HEK293 (cell line): ENCODE measurements around the gene CSTA.

Experiments used
- CTCF ChIA-PET: fragments of 350-600 bp; formaldehyde crosslinking; extraction: SDS; loops from one replicate; lab custom pipeline; 2021; ENCODE audit warnings: antibody characterized with exemption; lab: Yijun Ruan, JAX
- POLR2A ChIA-PET: fragments of 300-600 bp; formaldehyde crosslinking; extraction: SDS; loops from one replicate; lab custom pipeline; 2020; ENCODE audit warnings: antibody characterized with exemption, inconsistent platforms; lab: Yijun Ruan, JAX
- H3K27ac ChIP-seq: fragments of 200-500 bp; sonication (Bioruptor generic); 2 replicates; pipeline ENCODE4 v1.5.1; 2014; ENCODE audit warnings: low read depth, low read length, control low read depth, inconsistent platforms; ENCODE audit errors: extremely low read depth
- H3K36me3 ChIP-seq, 2 experiments: fragments of 200-500 bp in 1 of 2; sonication (Bioruptor generic) in 1 of 2; 1 replicate in 1 of 2; 2 replicates in 1 of 2; pipeline ENCODE4 v1.5.1; 2014 to 2017; ENCODE audit warnings: inconsistent platforms in 2 of 2, low read length in 2 of 2; ENCODE audit not compliant: control insufficient read depth in 2 of 2, insufficient read depth in 1 of 2
- H3K4me1 ChIP-seq: fragments of 200-500 bp; sonication (Bioruptor generic); 2 replicates; pipeline ENCODE4 v1.5.1; 2014; ENCODE audit warnings: mild to moderate bottlenecking, low read length, inconsistent platforms; ENCODE audit not compliant: control insufficient read depth, insufficient read depth
- H3K4me3 ChIP-seq: 2 replicates; pipeline ENCODE4 v1.5.1; 2011; ENCODE audit warnings: low read depth, mild to moderate bottlenecking, control low read depth, low read length, moderate library complexity
- H3K9me3 ChIP-seq: fragments of 200-500 bp; sonication (Bioruptor generic); 2 replicates; pipeline ENCODE4 v1.5.1; 2014; ENCODE audit warnings: low read depth, low read length, inconsistent platforms; ENCODE audit not compliant: control insufficient read depth, insufficient read depth
- GLIS1 ChIP-seq: fragments of 450-650 bp; formaldehyde crosslinking; IDR thresholded peaks from 2 replicates; pipeline ENCODE4 v1.5.1; 2016; ENCODE audit warnings: missing biosample characterization, missing genetic modification characterization
- KLF1 ChIP-seq: fragments of 450-650 bp; formaldehyde crosslinking; IDR thresholded peaks from 2 replicates; pipeline ENCODE4 v1.5.1; 2016; ENCODE audit warnings: missing biosample characterization, missing genetic modification characterization
- RBAK ChIP-seq: fragments of 450-650 bp; formaldehyde crosslinking; IDR thresholded peaks from 2 replicates; pipeline ENCODE4 v1.5.1; 2016; ENCODE audit warnings: missing biosample characterization, missing genetic modification characterization
- TRIM28 ChIP-seq: IDR thresholded peaks from 2 replicates; pipeline ENCODE4 v1.6.1; 2011; ENCODE audit warnings: low read length, control low read depth, borderline replicate concordance
- ZBTB17 ChIP-seq: fragments of 450-650 bp; formaldehyde crosslinking; IDR thresholded peaks from 2 replicates; pipeline ENCODE4 v1.5.1; 2016; ENCODE audit warnings: missing biosample characterization, missing genetic modification characterization
- ZNF335 ChIP-seq: fragments of 450-650 bp; formaldehyde crosslinking; conservative IDR thresholded peaks from 2 replicates; pipeline ENCODE4 v1.5.1; 2016; ENCODE audit warnings: missing biosample characterization, missing genetic modification characterization
- ZNF391 ChIP-seq: fragments of 450-650 bp; formaldehyde crosslinking; IDR thresholded peaks from 2 replicates; pipeline ENCODE4 v1.5.1; 2016; ENCODE audit warnings: low read depth, missing biosample characterization, missing genetic modification characterization, borderline replicate concordance
- ZNF48 ChIP-seq: fragments of 450-650 bp; formaldehyde crosslinking; IDR thresholded peaks from 2 replicates; pipeline ENCODE4 v1.5.1; 2016; ENCODE audit warnings: missing biosample characterization, missing genetic modification characterization
- ZNF571 ChIP-seq: fragments of 450-650 bp; formaldehyde crosslinking; IDR thresholded peaks from 2 replicates; pipeline ENCODE4 v1.5.0; 2017; ENCODE audit warnings: missing biosample characterization, missing genetic modification characterization
- ZNF596 ChIP-seq: fragments of 450-650 bp; IDR thresholded peaks from 2 replicates; pipeline ENCODE4 v1.5.0; 2018; ENCODE audit warnings: missing biosample characterization, mild to moderate bottlenecking, missing genetic modification characterization, moderate library complexity
- ZNF621 ChIP-seq: fragments of 450-650 bp; formaldehyde crosslinking; IDR thresholded peaks from 2 replicates; pipeline ENCODE4 v1.5.1; 2017; ENCODE audit warnings: missing biosample characterization, missing genetic modification characterization
- ZNF791 ChIP-seq: fragments of 450-650 bp; formaldehyde crosslinking; IDR thresholded peaks from 2 replicates; pipeline ENCODE4 v1.5.1; 2016; ENCODE audit warnings: missing biosample characterization, missing genetic modification characterization
- ZNF843 ChIP-seq: fragments of 450-650 bp; formaldehyde crosslinking; IDR thresholded peaks from 2 replicates; pipeline ENCODE4 v1.5.1; 2016; ENCODE audit warnings: missing biosample characterization, missing genetic modification characterization
- ZSCAN23 ChIP-seq: fragments of 450-650 bp; formaldehyde crosslinking; IDR thresholded peaks from 2 replicates; pipeline ENCODE4 v1.5.1; 2016; ENCODE audit warnings: missing biosample characterization, missing genetic modification characterization
- ZSCAN30 ChIP-seq: fragments of 450-650 bp; IDR thresholded peaks from 2 replicates; pipeline ENCODE4 v1.5.1; 2018; ENCODE audit warnings: missing biosample characterization, mild to moderate bottlenecking, missing genetic modification characterization, moderate library complexity
- TF ChIP-seq, protein P1 (sequence below): fragments of 450-650 bp; formaldehyde crosslinking; IDR thresholded peaks from 2 replicates; pipeline ENCODE4 v1.5.1; 2017; ENCODE audit warnings: missing biosample characterization, missing genetic modification characterization
- TF ChIP-seq, protein P2 (sequence below): fragments of 450-650 bp; formaldehyde crosslinking; IDR thresholded peaks from 2 replicates; pipeline ENCODE4 v1.5.1; 2016; ENCODE audit warnings: missing biosample characterization, missing genetic modification characterization
- TF ChIP-seq, protein P3 (sequence below): fragments of 450-650 bp; formaldehyde crosslinking; IDR thresholded peaks from 2 replicates; pipeline ENCODE4 v1.5.1; 2016; ENCODE audit warnings: missing biosample characterization, missing genetic modification characterization, low read depth

CSTA gene

DNA sequence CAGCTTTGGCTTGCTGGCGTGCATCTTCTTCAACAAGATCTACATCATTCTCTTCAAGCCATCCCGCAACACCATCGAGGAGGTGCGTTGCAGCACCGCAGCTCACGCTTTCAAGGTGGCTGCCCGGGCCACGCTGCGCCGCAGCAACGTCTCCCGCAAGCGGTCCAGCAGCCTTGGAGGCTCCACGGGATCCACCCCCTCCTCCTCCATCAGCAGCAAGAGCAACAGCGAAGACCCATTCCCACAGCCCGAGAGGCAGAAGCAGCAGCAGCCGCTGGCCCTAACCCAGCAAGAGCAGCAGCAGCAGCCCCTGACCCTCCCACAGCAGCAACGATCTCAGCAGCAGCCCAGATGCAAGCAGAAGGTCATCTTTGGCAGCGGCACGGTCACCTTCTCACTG lies 40.6 kb upstream of the CSTA start:
- ChIA-PET CTCF (no interaction called here), POLR2A (no interaction called here)
- TF ChIP-seq TRIM28 (no peak), ZSCAN30 (tag by site-specific recombination) (no peak), ZNF48 (no peak), ZNF335 (no peak)
- TF ChIP-seq, protein P1, sequence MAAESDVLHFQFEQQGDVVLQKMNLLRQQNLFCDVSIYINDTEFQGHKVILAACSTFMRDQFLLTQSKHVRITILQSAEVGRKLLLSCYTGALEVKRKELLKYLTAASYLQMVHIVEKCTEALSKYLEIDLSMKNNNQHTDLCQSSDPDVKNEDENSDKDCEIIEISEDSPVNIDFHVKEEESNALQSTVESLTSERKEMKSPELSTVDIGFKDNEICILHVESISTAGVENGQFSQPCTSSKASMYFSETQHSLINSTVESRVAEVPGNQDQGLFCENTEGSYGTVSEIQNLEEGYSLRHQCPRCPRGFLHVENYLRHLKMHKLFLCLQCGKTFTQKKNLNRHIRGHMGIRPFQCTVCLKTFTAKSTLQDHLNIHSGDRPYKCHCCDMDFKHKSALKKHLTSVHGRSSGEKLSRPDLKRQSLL (tag by site-specific recombination), result no peak
- no peaks in the 10 kb centered on the region for H3K4me1 ChIP-seq
- H3K27ac ChIP-seq, result no peak overlapping the region
- no peaks in the 10 kb centered on the region for H3K36me3 ChIP-seq
- H3K9me3 ChIP-seq, result no peaks in the 10 kb centered on the region
- no peak overlapping the region for H3K4me3 ChIP-seq

DNA sequence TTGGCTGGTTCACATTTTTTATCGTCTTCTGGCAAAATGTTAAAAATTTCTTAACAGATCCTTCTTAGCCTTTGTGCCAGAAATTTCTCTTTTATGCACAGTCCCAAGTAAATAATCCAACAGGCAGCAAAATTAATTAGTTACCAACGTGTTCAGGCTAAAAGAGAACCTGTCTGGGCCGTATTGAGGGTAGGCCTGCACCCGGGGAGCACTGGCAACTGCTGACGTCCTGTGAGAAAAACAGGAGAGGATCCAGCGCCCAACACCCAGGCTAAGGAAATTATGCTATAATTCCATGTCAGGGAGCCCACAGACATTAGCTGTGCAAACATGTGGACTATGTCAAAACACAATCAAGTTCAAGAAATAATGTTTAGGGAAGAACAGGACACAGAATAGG lies 30.7 kb upstream of the CSTA start:
- Histone ChIP-seq H3K36me3 (no peaks in the 10 kb centered on the region), H3K4me1 (no peaks in the 10 kb centered on the region), H3K4me3 (no peak overlapping the region), H3K9me3 (no peaks in the 10 kb centered on the region), H3K27ac (no peak overlapping the region)
- CTCF ChIA-PET, result no interaction called here
- no peak for TF ChIP-seq ZSCAN23
- TF ChIP-seq ZNF621 (tag by site-specific recombination), result no peak
- no peak for TF ChIP-seq GLIS1 (tag by site-specific recombination)
- no peak for TF ChIP-seq ZNF571 (tag by site-specific recombination)
- TF ChIP-seq KLF1, result no peak
- TF ChIP-seq, protein P2, sequence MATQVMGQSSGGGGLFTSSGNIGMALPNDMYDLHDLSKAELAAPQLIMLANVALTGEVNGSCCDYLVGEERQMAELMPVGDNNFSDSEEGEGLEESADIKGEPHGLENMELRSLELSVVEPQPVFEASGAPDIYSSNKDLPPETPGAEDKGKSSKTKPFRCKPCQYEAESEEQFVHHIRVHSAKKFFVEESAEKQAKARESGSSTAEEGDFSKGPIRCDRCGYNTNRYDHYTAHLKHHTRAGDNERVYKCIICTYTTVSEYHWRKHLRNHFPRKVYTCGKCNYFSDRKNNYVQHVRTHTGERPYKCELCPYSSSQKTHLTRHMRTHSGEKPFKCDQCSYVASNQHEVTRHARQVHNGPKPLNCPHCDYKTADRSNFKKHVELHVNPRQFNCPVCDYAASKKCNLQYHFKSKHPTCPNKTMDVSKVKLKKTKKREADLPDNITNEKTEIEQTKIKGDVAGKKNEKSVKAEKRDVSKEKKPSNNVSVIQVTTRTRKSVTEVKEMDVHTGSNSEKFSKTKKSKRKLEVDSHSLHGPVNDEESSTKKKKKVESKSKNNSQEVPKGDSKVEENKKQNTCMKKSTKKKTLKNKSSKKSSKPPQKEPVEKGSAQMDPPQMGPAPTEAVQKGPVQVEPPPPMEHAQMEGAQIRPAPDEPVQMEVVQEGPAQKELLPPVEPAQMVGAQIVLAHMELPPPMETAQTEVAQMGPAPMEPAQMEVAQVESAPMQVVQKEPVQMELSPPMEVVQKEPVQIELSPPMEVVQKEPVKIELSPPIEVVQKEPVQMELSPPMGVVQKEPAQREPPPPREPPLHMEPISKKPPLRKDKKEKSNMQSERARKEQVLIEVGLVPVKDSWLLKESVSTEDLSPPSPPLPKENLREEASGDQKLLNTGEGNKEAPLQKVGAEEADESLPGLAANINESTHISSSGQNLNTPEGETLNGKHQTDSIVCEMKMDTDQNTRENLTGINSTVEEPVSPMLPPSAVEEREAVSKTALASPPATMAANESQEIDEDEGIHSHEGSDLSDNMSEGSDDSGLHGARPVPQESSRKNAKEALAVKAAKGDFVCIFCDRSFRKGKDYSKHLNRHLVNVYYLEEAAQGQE, result no peak
- no peak for TF ChIP-seq ZNF596 (tag by site-specific recombination)
- TF ChIP-seq RBAK (tag by site-specific recombination), result no peak
- no peak for TF ChIP-seq ZNF791 (tag by site-specific recombination)
- TF ChIP-seq ZNF843 (tag by site-specific recombination), result no peak
- no peak for TF ChIP-seq ZNF391
- TF ChIP-seq, protein P3, sequence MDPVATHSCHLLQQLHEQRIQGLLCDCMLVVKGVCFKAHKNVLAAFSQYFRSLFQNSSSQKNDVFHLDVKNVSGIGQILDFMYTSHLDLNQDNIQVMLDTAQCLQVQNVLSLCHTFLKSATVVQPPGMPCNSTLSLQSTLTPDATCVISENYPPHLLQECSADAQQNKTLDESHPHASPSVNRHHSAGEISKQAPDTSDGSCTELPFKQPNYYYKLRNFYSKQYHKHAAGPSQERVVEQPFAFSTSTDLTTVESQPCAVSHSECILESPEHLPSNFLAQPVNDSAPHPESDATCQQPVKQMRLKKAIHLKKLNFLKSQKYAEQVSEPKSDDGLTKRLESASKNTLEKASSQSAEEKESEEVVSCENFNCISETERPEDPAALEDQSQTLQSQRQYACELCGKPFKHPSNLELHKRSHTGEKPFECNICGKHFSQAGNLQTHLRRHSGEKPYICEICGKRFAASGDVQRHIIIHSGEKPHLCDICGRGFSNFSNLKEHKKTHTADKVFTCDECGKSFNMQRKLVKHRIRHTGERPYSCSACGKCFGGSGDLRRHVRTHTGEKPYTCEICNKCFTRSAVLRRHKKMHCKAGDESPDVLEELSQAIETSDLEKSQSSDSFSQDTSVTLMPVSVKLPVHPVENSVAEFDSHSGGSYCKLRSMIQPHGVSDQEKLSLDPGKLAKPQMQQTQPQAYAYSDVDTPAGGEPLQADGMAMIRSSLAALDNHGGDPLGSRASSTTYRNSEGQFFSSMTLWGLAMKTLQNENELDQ (tag by site-specific recombination), result no peak
- no peak for TF ChIP-seq ZBTB17 (tag by site-specific recombination)
- POLR2A ChIA-PET, result no interaction called here
